Measurements from ENCODE around the gene DOK3. TPM values are rescaled to one million over a fixed set of nuclear protein-coding genes. Genes with fewer than 3 reads are reported as not detected.
A peak's percentile ranks its signal among the peaks of the same experiment; 100 is the strongest.

Gene DOK3
- polyA plus RNA-seq, 3 donors = 62.8 to 196 (median 98.3) TPM

GRCh38 chr5:177475563-177476427, 33.8 kb downstream of the DOK3 start:
- no peak for DNase-seq
- Mint-ChIP-seq H3K4me1 (peaks cover 75% of the 10 kb centered on the region), H3K27me3 (ENCODE audit: low read depth in 3 of 3) (peaks cover 43 to 59% (median 51%) of the 10 kb centered on the region in 3 donors), H3K9me3 (peaks cover 0 to 19% (median 4%) of the 10 kb centered on the region in 7 donors), H3K36me3 (peaks cover 12 to 13% of the 10 kb centered on the region in 2 donors), H3K27ac (peak overlapping the region in 1 of 7 donors; percentile 59), H3K4me3 (peak overlapping the region in 1 of 2 donors; percentile 86)
- 92% methylated on average over 2 of the region's 11 CpGs for WGBS (ENCODE audit: insufficient coverage)
- Histone ChIP-seq H3K9me3 (replicated peaks in 1 of 2; ENCODE audit: control insufficient read depth in 1 of 2, insufficient read depth in 1 of 2, low read length in 2 of 2) (peaks cover 0 to 11% of the 10 kb centered on the region in 2 donors), H4K20me1 (ENCODE audit: insufficient read depth, low read length) (peaks cover 31% of the 10 kb centered on the region), H3K27ac (ENCODE audit: low read depth in 1 of 2, low read length in 2 of 2) (no peak overlapping the region), H3K27me3 (ENCODE audit: control insufficient read depth in 2 of 2, insufficient read depth in 2 of 2, low read length in 2 of 2) (peaks cover 18 to 42% of the 10 kb centered on the region in 2 donors), H3K9ac (ENCODE audit: insufficient read depth, low read length, poor library complexity, severe bottlenecking) (no peak overlapping the region), H3K4me1 (ENCODE audit: control insufficient read depth in 1 of 2, insufficient read depth in 2 of 2, low read length in 2 of 2) (peaks cover 53 to 77% of the 10 kb centered on the region in 2 donors), H3K4me2 (replicated peaks; ENCODE audit: extremely low read depth, low read length, poor library complexity, severe bottlenecking) (no peak overlapping the region), H3K4me3 (replicated peaks in 1 of 3; ENCODE audit: low read depth in 2 of 3, low read length in 3 of 3) (no peak overlapping the region), H3K36me3 (replicated peaks in 1 of 2; ENCODE audit: control insufficient read depth in 1 of 2, insufficient read depth in 2 of 2, low read length in 2 of 2) (no peaks in the 10 kb centered on the region), H3K79me2 (ENCODE audit: insufficient read depth, low read length) (no peaks in the 10 kb centered on the region), H2AFZ (ENCODE audit: insufficient read depth, low read depth, low read length, poor library complexity, severe bottlenecking) (no peak overlapping the region)
- no peak for TF ChIP-seq CTCF (IDR thresholded peaks at IDR 0.05)
- intact Hi-C loops (cut with micrococcal nuclease) = no loop called here

GRCh38 chr5:177474846-177475562, 34.6 kb downstream of the DOK3 start:
- H3K4me3 Mint-ChIP-seq = peak overlapping the region in 1 of 2 donors; percentile 86
- peaks cover 72% of the 10 kb centered on the region for H3K4me1 Mint-ChIP-seq
- Histone ChIP-seq H3K36me3 (replicated peaks in 1 of 2; ENCODE audit: control insufficient read depth in 1 of 2, insufficient read depth in 2 of 2, low read length in 2 of 2) (no peaks in the 10 kb centered on the region), H3K4me3 (replicated peaks in 1 of 3; ENCODE audit: low read depth in 2 of 3, low read length in 3 of 3) (no peak overlapping the region), H3K4me2 (replicated peaks; ENCODE audit: extremely low read depth, low read length, poor library complexity, severe bottlenecking) (no peak overlapping the region), H3K27me3 (ENCODE audit: control insufficient read depth in 2 of 2, insufficient read depth in 2 of 2, low read length in 2 of 2) (peaks cover 18 to 50% of the 10 kb centered on the region in 2 donors), H3K9ac (ENCODE audit: insufficient read depth, low read length, poor library complexity, severe bottlenecking) (no peak overlapping the region), H2AFZ (ENCODE audit: insufficient read depth, low read depth, low read length, poor library complexity, severe bottlenecking) (no peak overlapping the region), H3K9me3 (replicated peaks in 1 of 2; ENCODE audit: control insufficient read depth in 1 of 2, insufficient read depth in 1 of 2, low read length in 2 of 2) (peaks cover 0 to 11% of the 10 kb centered on the region in 2 donors), H3K79me2 (ENCODE audit: insufficient read depth, low read length) (no peaks in the 10 kb centered on the region), H3K27ac (ENCODE audit: low read depth in 1 of 2, low read length in 2 of 2) (no peak overlapping the region), H4K20me1 (ENCODE audit: insufficient read depth, low read length) (peaks cover 31% of the 10 kb centered on the region), H3K4me1 (ENCODE audit: control insufficient read depth in 1 of 2, insufficient read depth in 2 of 2, low read length in 2 of 2) (peaks cover 47 to 71% of the 10 kb centered on the region in 2 donors)
- WGBS (ENCODE audit: insufficient coverage) = 0% methylated on average over 2 of the region's 4 CpGs
- peaks cover 13 to 14% of the 10 kb centered on the region in 2 donors for H3K36me3 Mint-ChIP-seq
- peaks cover 51 to 66% (median 59%) of the 10 kb centered on the region in 3 donors for H3K27me3 Mint-ChIP-seq (ENCODE audit: low read depth in 3 of 3)
- TF ChIP-seq CTCF (IDR thresholded peaks at IDR 0.05) = no peak
- intact Hi-C loops (cut with micrococcal nuclease) = no loop called here
- H3K9me3 Mint-ChIP-seq = peaks cover 0 to 19% (median 4%) of the 10 kb centered on the region in 7 donors
- no peak overlapping the region for H3K27ac Mint-ChIP-seq
- DNase-seq = peak in 1 of 3 donors; percentile 33

Data from CD14-positive monocyte (primary cell).